GM12878 (cell line): Measurements from ENCODE around the gene RNASE13. TPM values are rescaled to one million over a fixed set of nuclear protein-coding genes. Genes with fewer than 3 reads are reported as not detected.

Source experiments
- ATAC-seq: fragments of 200-7000 bp; cut with Tn5 transposase; 3 replicates; pipeline ENCODE4 v1.9.1; 2020; ENCODE audit warnings: mild to moderate bottlenecking, moderate library complexity
- BruUV-seq: library from RNA; stranded (reverse); fragments of 400-500 nt; replicated peaks from 2 replicates; lab custom pipeline; 2021; lab: Mats Ljungman, UMichigan
- CTCF ChIA-PET: fragments of 300-600 bp; sonication (Branson Sonifier 250); formaldehyde crosslinking; extraction: SDS; loops from one replicate; lab custom pipeline; 2021; ENCODE audit warnings: inconsistent platforms; lab: Yijun Ruan, JAX
- POLR2A ChIA-PET: fragments of 350-600 bp; formaldehyde crosslinking; extraction: SDS; loops from one replicate; lab custom pipeline; 2021; ENCODE audit warnings: inconsistent platforms; lab: Charles Lee
- RAD21 ChIA-PET: fragments of 300-600 bp; sonication (Branson Sonifier 250); formaldehyde crosslinking; loops from one replicate; lab custom pipeline; 2023; ENCODE audit warnings: antibody characterized with exemption; ENCODE audit not compliant: unreplicated experiment; lab: Charles Lee
- SMC1A ChIA-PET: fragments of 300-600 bp; sonication (Branson Sonifier 250); formaldehyde crosslinking; loops from one replicate; lab custom pipeline; 2023; ENCODE audit not compliant: unreplicated experiment, uncharacterized antibody; lab: Charles Lee
- DNase-seq: peaks from one replicate; pipeline ENCODE4 v3.0.0-alpha.2; 2011; ENCODE audit warnings: low read depth, low spot score
- FAIRE-seq: peaks from 3 replicates; lab custom pipeline; 2011; peaks lifted over from hg19 to GRCh38; lab: Jason Lieb, UNC
- H2AFZ ChIP-seq: 2 replicates; pipeline ENCODE4 v1.6.0; 2011; ENCODE audit warnings: low read depth, low read length, control low read depth; ENCODE audit not compliant: control insufficient read depth
- H3K27ac ChIP-seq: 2 replicates; pipeline ENCODE4 v1.5.1; 2011; ENCODE audit warnings: control low read depth; ENCODE audit not compliant: control insufficient read depth, insufficient read depth
- H3K27me3 ChIP-seq, 2 experiments: replicated peaks in 1 of 2; 2 replicates each; pipeline versions ENCODE4 v1.6.0 to v1.6.1; 2011; ENCODE audit warnings: low read length in 1 of 2; ENCODE audit not compliant: control insufficient read depth in 2 of 2, insufficient read depth in 2 of 2
- H3K36me3 ChIP-seq, 2 experiments: 2 replicates each; pipeline ENCODE4 v1.5.1; 2011; ENCODE audit warnings: low read length in 1 of 2; ENCODE audit not compliant: control insufficient read depth in 2 of 2, insufficient read depth in 2 of 2
- H3K4me1 ChIP-seq: 2 replicates; pipeline ENCODE4 v1.6.1; 2011; ENCODE audit warnings: mild to moderate bottlenecking, low read length, moderate library complexity, mixed read lengths; ENCODE audit not compliant: control insufficient read depth, insufficient read depth
- H3K4me2 ChIP-seq: 2 replicates; pipeline ENCODE4 v1.6.0; 2011; ENCODE audit warnings: control low read depth; ENCODE audit not compliant: control insufficient read depth, insufficient read depth
- H3K4me3 ChIP-seq: fragments of 200-600 bp; sonication (generic); 2 replicates; pipeline ENCODE4 v1.5.1; 2016
- H3K79me2 ChIP-seq: 2 replicates; pipeline ENCODE4 v1.6.0; 2011; ENCODE audit warnings: low read length; ENCODE audit not compliant: control insufficient read depth, insufficient read depth
- H3K9ac ChIP-seq: 2 replicates; pipeline ENCODE4 v1.8.0; 2011; ENCODE audit warnings: low read length, control low read depth, mixed read lengths; ENCODE audit not compliant: control insufficient read depth, insufficient read depth
- H3K9me3 ChIP-seq: replicated peaks from 3 replicates; pipeline ENCODE4 v1.5.1; 2011; ENCODE audit warnings: mild to moderate bottlenecking, low read length; ENCODE audit not compliant: control insufficient read depth, insufficient read depth
- H4K20me1 ChIP-seq: 2 replicates; pipeline ENCODE4 v1.6.0; 2011; ENCODE audit not compliant: control insufficient read depth, insufficient read depth
- CBX5 ChIP-seq: sonication (generic); IDR thresholded peaks from 2 replicates; pipeline ENCODE4 v1.6.1; 2016; ENCODE audit warnings: low read depth, moderate library complexity, mild to moderate bottlenecking, inconsistent platforms
- KLF5 ChIP-seq: fragments of 450-650 bp; IDR thresholded peaks from 2 replicates; pipeline ENCODE4 v1.6.1; 2014; ENCODE audit warnings: mild to moderate bottlenecking; ENCODE audit not compliant: partially characterized antibody
- NFXL1 ChIP-seq: fragments of 450-650 bp; IDR thresholded peaks from 2 replicates; pipeline ENCODE4 v1.6.1; 2017; ENCODE audit warnings: antibody characterized with exemption, mild to moderate bottlenecking, borderline replicate concordance
- RUNX3 ChIP-seq: IDR thresholded peaks from 2 replicates; pipeline ENCODE4 v1.6.1; 2012; ENCODE audit warnings: low read length, inconsistent platforms
- WGBS: methylation state at CpG from one replicate; pipeline ENCODE4 v1.1.6; 2016; ENCODE audit warnings: low lambda C conversion rate; ENCODE audit not compliant: insufficient replicate concordance, insufficient coverage; ENCODE audit errors: missing lambda C conversion rate; 5-methylcytosine and 5-hydroxymethylcytosine counted together
- in situ Hi-C: fragments of 300-500 bp; cut with MboI; formaldehyde crosslinking; loops from 9 replicates; pipeline ENCODE4 v1.14.3; 2018; ENCODE audit warnings: mixed read lengths
- intact Hi-C: fragments of 100-400 bp; cut with micrococcal nuclease; formaldehyde crosslinking; loops from one replicate; pipeline ENCODE4 v1.14.2; 2022; ENCODE audit not compliant: unreplicated experiment
- polyA plus RNA-seq, 11 experiments: library from polyadenylated mRNA; depleted of rRNA in 4 of 11; unstranded in 6 of 11; stranded (reverse) in 5 of 11; fragments of >200 nt; fragmentation: Nextera tagmentation in 4 of 11; fragmentation: Illumina TruSeq in 1 of 11; extraction: Ambion mirVana in 4 of 11; extraction: Trizol in 1 of 11; gene quantifications; 1 replicate in 1 of 11; 2 replicates in 10 of 11; pipeline versions ENCODE4 v1.2.1 to v1.2.3, GENCODE V29; 2011 to 2016; ENCODE audit warnings: inconsistent platforms in 2 of 11, missing spikeins in 2 of 11, low read depth in 1 of 11
- total RNA-seq, 4 experiments: library from RNA; depleted of rRNA in 3 of 4; stranded (reverse); fragments of >200 nt in 3 of 4; fragmentation: Illumina TruSeq in 1 of 4; extraction: Trizol in 1 of 4; gene quantifications; 2 replicates each; pipeline versions ENCODE4 v1.2.1 to v1.2.3, GENCODE V29; 2013 to 2021
- TF ChIP-seq, protein P1 (sequence below): fragments of 150-350 bp; IDR thresholded peaks from 2 replicates; pipeline ENCODE4 v1.6.1; 2016; ENCODE audit warnings: low read depth, low read length
- TF ChIP-seq, protein P2 (sequence below): fragments of 450-650 bp; IDR thresholded peaks from 2 replicates; pipeline ENCODE4 v1.6.1; 2016; ENCODE audit warnings: mild to moderate bottlenecking
- TF ChIP-seq, protein P3 (sequence below): fragments of 150-350 bp; IDR thresholded peaks from 2 replicates; pipeline ENCODE4 v1.6.1; 2014; ENCODE audit warnings: mild to moderate bottlenecking, low read depth, low read length
- TF ChIP-seq, protein P4 (sequence below): IDR thresholded peaks from 2 replicates; pipeline ENCODE4 v1.6.1; 2011; ENCODE audit warnings: low read depth, mild to moderate bottlenecking, low read length, moderate library complexity, borderline replicate concordance; ENCODE audit errors: extremely low read depth

The RNASE13 gene
- total and polyA plus RNA-seq, 10 of the 15 experiments (the other 5 are each of a cell fraction or from before 2014, with no cell fraction given): not detected

DNA sequence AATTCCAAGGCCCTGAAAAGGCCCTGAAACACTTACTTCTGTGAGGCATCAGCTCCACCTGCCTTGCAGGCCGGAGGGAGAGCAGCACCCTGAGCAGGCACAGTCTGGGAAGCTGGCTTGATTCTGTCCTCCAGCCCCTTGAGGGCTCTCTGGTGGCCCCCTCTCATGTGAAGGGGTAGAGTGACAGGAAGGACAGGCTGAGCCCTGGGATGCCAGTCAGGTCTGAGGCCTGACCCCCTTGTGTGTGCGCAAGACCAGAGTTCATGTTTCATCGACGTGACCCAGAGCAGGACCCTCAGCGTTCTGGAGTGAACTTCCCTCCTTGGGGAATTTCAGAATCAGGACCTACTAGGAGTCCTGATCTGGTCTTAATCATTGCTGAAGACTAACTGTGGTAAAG, 24.3 kb upstream of the RNASE13 start:
- no peaks in the 10 kb centered on the region for H4K20me1 ChIP-seq
- SMC1A ChIA-PET: no interaction called here
- FAIRE-seq (no peak), ATAC-seq (no peak)
- no peak overlapping the region for H3K27ac ChIP-seq
- H3K4me1 ChIP-seq: no peaks in the 10 kb centered on the region
- RAD21 ChIA-PET: interaction anchor here (1.9 kb wide), 1 partner anchor 44 kb away, joined by 7 read pairs; no protein-coding TSS in a partner anchor
- in situ Hi-C loops: no loop called here
- H3K79me2 ChIP-seq: no peaks in the 10 kb centered on the region
- WGBS: 24% methylated on average over 5 of the region's 5 CpGs
- H3K9ac ChIP-seq: no peak overlapping the region
- no peak overlapping the region for H2AFZ ChIP-seq
- H3K27me3 ChIP-seq: peaks cover 0 to 1% of the 10 kb centered on the region in 2 experiments; a peak in 1 of 4 replicates
- H3K9me3 ChIP-seq: no peaks in the 10 kb centered on the region
- no peak overlapping the region for H3K4me3 ChIP-seq
- intact Hi-C loops: no loop called here
- TF ChIP-seq, protein P1, sequence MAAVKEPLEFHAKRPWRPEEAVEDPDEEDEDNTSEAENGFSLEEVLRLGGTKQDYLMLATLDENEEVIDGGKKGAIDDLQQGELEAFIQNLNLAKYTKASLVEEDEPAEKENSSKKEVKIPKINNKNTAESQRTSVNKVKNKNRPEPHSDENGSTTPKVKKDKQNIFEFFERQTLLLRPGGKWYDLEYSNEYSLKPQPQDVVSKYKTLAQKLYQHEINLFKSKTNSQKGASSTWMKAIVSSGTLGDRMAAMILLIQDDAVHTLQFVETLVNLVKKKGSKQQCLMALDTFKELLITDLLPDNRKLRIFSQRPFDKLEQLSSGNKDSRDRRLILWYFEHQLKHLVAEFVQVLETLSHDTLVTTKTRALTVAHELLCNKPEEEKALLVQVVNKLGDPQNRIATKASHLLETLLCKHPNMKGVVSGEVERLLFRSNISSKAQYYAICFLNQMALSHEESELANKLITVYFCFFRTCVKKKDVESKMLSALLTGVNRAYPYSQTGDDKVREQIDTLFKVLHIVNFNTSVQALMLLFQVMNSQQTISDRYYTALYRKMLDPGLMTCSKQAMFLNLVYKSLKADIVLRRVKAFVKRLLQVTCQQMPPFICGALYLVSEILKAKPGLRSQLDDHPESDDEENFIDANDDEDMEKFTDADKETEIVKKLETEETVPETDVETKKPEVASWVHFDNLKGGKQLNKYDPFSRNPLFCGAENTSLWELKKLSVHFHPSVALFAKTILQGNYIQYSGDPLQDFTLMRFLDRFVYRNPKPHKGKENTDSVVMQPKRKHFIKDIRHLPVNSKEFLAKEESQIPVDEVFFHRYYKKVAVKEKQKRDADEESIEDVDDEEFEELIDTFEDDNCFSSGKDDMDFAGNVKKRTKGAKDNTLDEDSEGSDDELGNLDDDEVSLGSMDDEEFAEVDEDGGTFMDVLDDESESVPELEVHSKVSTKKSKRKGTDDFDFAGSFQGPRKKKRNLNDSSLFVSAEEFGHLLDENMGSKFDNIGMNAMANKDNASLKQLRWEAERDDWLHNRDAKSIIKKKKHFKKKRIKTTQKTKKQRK: no peak
- TF ChIP-seq, protein P2, sequence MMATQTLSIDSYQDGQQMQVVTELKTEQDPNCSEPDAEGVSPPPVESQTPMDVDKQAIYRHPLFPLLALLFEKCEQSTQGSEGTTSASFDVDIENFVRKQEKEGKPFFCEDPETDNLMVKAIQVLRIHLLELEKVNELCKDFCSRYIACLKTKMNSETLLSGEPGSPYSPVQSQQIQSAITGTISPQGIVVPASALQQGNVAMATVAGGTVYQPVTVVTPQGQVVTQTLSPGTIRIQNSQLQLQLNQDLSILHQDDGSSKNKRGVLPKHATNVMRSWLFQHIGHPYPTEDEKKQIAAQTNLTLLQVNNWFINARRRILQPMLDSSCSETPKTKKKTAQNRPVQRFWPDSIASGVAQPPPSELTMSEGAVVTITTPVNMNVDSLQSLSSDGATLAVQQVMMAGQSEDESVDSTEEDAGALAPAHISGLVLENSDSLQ: no peak
- TF ChIP-seq CBX5 (no peak), KLF5 (no peak), NFXL1 (no peak), RUNX3 (no peak)
- TF ChIP-seq, protein P3, sequence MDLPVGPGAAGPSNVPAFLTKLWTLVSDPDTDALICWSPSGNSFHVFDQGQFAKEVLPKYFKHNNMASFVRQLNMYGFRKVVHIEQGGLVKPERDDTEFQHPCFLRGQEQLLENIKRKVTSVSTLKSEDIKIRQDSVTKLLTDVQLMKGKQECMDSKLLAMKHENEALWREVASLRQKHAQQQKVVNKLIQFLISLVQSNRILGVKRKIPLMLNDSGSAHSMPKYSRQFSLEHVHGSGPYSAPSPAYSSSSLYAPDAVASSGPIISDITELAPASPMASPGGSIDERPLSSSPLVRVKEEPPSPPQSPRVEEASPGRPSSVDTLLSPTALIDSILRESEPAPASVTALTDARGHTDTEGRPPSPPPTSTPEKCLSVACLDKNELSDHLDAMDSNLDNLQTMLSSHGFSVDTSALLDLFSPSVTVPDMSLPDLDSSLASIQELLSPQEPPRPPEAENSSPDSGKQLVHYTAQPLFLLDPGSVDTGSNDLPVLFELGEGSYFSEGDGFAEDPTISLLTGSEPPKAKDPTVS: no peak
- TF ChIP-seq, protein P4, sequence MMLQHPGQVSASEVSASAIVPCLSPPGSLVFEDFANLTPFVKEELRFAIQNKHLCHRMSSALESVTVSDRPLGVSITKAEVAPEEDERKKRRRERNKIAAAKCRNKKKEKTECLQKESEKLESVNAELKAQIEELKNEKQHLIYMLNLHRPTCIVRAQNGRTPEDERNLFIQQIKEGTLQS: no peak
- TF ChIP-seq, all 136 proteins: peak for 0
- POLR2A ChIA-PET: no interaction called here
- no peaks in the 10 kb centered on the region for H3K36me3 ChIP-seq
- CTCF ChIA-PET: interaction anchor here (0.6 to 1.2 kb wide), 3 partner anchors 27 to 121 kb away, joined by 3 to 4 read pairs (median 4); no protein-coding TSS in a partner anchor
- DNase-seq: no peak
- no peak overlapping the region for H3K4me2 ChIP-seq
- no TSS peak for BruUV-seq
